ENCODE measurements around the gene ACSM2B.
"Not testable (repeated sequence)": the region's sequence is repeated elsewhere in the genome, so short reads cannot be mapped to it uniquely, and the experiment has no call there.

ACSM2B gene

GRCh38 chr16:20595068-20595467 is 18.9 kb upstream of the ACSM2B start:
- not testable (repeated sequence) for DNase-seq

- not testable (repeated sequence) for DNase-seq
Observed at GRCh38 chr16:20592780-20593179, 16.6 kb upstream of the ACSM2B start.

DNA sequence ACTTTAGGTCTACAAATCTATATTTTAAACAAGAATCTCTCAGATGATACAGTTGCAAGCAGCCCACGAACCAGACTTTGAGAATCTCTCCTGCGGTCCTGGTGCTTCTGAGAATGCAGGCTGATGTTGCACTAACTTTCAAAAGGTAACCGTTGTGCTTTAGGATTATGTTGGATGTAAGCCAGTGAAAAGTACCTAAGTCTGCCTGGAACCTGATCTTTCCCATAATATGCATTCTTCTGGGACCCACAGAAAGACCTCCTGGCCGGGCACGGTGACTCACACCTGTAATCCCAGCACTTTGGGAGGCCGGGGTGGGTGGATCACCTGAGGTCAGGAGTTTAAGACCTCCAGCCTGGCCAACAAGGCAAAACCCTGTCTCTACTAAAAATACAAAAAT is 13.3 kb upstream of the ACSM2B start:
- DNase-seq = not testable (repeated sequence)

GRCh38 chr16:20587645-20588074 is 11.5 kb upstream of the ACSM2B start:
- not testable (repeated sequence) for DNase-seq

GRCh38 chr16:20586716-20587115 is 10.5 kb upstream of the ACSM2B start:
- DNase-seq = not testable (repeated sequence)

GRCh38 chr16:20586112-20586511 is 9.9 kb upstream of the ACSM2B start:
- DNase-seq = not testable (repeated sequence)

- not testable (repeated sequence) for DNase-seq
Observed at GRCh38 chr16:20580487-20581259, 4.5 kb upstream of the ACSM2B start.

GRCh38 chr16:20578091-20578490 is 1.9 kb upstream of the ACSM2B start:
- DNase-seq = not testable (repeated sequence)

DNA sequence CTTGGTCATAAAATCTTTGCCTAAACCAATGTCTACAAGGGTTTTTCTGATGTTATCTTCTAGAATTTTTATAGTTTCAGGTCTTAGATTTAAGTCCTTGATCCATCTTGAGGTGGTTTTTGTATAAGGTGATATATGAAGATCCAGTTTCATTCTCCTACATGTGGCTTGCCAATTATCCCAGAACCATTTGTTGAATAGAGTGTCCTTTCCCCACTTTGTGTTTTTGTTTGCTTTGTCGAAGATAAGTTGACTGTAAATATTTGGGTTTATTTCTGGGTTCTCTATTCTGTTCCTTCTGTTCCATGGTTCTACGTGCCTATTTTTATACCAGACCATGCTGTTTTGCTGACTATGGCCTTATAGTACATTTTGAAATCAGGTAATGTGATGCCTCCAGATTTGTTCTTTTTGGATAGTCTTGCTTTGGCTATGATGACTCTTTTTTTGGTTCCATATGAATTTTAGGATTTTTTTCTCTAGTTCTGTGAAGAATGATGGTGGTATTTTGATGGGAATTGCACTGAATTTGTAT is 7.0 kb downstream of the ACSM2B start:
- DNase-seq = not testable (repeated sequence)

- no peak for DNase-seq
Observed at GRCh38 chr16:20568404-20568803, 7.8 kb downstream of the ACSM2B start.

DNA sequence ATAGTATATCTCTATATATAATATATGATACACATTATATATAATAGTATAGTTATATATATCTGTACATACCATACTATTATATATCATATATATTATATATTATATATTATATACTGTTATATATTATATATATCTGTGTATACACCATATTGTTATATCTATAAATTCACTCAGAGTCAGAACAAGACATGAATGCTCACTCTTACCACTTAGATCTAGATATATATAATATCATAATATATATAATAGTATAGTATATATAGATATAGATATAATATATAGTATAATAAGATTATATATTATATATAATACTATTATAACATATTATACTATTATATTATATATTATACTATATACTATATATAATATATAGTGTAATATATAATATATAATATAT is 9.3 kb downstream of the ACSM2B start:
- DNase-seq = no peak

DNA sequence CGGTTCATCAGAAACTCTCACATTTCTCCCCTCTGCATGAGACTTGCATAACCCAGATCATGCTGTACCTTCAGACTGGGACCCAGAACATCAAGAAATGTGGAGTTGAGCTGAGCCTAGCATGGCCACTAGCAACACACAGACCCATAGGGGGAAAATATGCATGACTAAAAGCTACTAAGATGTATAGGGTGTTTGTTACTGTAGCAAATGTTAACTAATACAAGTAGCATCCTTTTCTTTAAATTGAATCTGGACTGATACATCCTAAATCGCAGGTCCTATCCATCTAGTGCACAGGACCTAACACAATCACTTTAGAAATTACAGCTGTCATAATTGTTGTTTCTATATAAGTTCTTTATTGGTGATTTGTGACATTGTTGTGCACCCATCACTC is 10.8 kb downstream of the ACSM2B start:
- DNase-seq = not testable (repeated sequence)

DNA sequence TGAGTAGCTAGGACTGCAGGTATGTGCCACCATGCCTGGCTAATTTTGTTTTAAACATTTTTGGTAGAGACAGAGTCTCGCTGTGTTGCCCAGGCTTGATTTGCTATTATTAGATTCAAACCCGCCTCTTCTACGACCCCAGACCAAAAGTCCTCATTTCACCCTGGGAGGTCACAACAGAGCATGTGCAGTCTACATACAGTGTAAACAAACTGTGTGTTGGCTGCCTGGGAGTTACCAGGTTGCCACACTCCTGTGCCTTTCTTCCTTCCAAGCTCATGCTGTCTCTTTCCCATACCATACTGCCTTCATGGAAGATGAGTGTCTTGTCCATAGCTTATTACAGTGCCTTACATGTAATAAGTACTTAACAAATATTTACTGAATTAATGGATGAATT is 11.9 kb downstream of the ACSM2B start:
- DNase-seq = not testable (repeated sequence)

DNA sequence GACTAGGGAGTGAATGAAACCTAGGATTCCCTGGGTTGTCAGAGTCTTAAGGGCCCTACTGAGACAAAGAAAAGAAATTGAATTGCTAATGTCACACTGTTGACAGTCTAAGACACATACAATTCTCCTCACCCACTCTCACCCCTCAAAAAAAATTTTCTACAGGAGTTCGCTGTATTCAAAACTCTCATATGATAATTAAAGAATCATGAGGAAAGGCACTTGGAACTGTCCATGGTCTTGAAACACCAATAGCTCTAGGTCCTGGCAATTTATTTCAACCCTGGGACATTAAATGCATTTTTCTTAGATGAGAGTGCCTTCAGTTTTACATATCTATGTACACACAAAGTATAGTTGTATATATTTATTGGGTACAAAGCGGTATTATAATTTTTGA is 20.5 kb downstream of the ACSM2B start:
- DNase-seq = not testable (repeated sequence)

GRCh38 chr16:20554689-20555088 is 21.5 kb downstream of the ACSM2B start:
- DNase-seq = not testable (repeated sequence)

DNA sequence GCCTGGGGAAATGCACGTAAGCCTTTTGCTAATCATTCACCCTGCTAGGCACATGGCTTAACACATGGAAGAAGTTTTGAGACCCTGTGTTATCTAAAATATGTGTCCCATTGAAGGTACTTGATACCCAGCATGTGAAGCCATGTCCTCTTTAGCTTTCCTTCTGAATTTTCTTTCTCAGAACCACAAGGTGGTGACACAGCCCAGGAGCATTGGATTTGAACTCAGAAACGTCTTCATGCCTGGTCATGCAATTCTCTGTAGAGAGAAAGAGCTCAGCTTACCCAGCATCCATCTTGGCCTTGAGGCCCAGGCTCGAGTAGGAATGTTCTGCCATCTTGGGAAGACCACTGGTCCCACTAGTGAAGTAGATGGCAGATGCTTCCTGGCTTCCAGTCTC is 22.7 kb downstream of the ACSM2B start:
- DNase-seq = not testable (repeated sequence)

DNA sequence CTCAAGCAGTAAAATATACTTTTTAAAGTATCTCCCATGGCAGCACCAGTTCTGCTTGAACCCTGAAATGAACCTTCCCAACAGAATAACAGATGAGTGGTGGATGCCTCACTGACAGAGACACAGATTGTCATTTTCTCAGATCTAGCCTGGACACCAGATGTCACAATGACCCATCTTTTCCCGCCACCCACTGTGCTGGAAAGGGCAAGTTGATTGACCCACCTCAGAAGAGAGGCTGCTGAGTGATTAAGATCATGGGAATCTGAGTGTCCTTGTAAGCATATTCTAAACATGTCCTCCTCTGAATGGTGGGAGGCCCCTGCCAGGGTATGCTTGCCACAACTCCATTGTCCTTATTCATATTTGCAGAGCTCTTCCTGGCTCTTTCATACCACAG is 29.2 kb downstream of the ACSM2B start:
- not testable (repeated sequence) for DNase-seq

DNA sequence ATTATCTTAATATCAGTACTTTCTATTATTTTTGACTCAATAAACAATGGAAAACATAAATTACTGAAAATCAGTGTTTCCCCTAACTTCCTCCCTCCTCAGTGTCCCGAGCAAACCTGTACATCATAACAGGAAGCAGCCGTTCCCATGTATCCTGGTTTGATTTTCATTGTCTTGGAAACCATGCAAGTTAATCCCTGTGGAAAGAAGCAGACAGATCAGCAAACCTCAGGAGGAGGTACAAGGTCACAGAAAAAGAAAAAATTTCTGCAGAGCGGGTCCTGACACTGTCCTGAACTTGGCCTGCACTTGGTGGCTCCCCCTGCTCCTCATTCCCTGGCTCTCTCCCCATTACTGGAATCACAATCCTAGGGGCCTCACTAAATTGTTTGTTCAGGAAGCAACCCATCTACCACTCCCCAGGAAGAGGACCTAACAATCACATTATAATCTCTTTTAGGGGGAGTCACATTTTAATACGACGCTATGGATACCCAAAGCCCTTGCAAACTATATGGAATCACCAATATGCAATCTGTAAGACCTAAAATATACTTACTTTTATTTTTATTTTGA is 29.8 kb downstream of the ACSM2B start:
- not testable (repeated sequence) for DNase-seq

DNA sequence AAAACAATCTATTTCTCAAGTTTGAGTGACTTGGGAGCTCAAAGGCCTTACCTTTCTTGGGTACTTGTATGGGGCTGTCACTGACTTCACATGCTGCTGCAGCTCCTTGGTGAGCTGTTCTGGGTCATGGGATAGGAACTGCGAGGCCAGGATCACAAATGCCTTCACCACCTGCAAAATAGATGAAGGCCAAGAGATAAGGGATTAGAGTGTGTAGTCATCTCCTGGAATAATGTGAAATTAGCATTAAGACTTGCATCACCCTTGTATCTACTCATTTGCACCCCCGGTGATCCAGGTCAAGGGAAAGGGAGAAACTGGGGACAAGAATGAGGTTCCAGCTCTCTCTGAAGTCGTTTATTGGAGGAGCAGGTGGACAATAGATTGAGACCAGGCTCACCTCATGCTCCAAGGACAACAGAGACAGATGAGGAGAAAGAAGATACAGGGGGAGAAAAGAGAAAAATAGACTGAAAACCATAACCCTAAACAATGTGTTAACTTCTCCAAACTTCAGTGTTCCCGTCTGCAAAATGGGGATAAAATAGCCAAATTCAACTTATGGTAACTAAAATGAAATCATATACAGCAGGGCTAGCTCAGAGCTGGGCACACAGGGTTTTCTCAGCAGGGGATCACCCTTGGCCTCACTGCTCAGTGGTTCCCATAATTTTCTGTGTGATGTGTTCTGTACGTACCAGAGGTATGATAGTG is 35.4 kb downstream of the ACSM2B start:
- DNase-seq = not testable (repeated sequence)

- DNase-seq = no peak
Observed at GRCh38 chr16:20538687-20539086, 37.5 kb downstream of the ACSM2B start.

DNA sequence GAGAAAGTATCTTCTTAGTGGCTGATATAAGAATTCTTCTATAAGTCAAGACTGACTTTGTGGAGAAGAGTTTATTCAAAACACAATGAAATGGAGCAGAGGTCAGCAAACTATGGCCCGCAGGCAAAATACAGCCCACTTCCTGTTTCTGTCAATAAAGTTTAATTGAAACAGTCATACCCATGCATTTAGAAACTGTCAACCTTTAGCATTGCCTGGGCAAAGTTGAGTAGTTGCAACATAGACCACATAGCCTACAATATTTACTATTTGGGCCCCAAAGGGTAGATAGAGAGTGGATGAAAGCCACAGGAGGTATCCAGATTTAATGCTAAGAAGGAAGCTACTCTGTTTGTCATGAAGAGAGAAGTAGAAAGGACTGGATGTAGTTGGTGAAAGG is 38.0 kb downstream of the ACSM2B start:
- no peak for DNase-seq

DNA sequence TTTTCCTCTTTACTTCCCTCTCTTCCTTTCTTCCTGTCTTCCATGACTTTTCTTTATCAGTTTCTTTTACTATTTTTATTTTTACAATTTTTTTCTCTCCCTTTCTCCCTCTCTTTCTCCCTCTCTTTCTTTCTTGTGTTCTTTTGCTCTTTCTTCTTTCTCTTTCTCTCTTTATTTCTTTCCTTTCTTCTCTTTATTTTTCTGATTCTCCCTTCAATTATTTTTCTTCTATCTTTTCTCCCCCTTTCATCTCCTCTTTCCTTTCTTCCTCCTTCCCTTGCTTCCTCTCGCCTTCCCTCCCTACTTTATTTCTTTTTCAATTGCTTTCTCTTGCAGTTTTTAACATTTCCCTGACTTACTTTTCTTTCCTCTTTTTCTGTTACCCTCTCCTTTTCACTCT is 39.5 kb downstream of the ACSM2B start:
- not testable (repeated sequence) for DNase-seq

- not testable (repeated sequence) for DNase-seq
Observed at GRCh38 chr16:20532284-20532792, 43.8 kb downstream of the ACSM2B start.

Data from NCI-H1105 treated with DMSO at 0.1 percent for 48 hours (cell line).